ENCODE data around the gene LMF2.

The LMF2 gene, protein sequence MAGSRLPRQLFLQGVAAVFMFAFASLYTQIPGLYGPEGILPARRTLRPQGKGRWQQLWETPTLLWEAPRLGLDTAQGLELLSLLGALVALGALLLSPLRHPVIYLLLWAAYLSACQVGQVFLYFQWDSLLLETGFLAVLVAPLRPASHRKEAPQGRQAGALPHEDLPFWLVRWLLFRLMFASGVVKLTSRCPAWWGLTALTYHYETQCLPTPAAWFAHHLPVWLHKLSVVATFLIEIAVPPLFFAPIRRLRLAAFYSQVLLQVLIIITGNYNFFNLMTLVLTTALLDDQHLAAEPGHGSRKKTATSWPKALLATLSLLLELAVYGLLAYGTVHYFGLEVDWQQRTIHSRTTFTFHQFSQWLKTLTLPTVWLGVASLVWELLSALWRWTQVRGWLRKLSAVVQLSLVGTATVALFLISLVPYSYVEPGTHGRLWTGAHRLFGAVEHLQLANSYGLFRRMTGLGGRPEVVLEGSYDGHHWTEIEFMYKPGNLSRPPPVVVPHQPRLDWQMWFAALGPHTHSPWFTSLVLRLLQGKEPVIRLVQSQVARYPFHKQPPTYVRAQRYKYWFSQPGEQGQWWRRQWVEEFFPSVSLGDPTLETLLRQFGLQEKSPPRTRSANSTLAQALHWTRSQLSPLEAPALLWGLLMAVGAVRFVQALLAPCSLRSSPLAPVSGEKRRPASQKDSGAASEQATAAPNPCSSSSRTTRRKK

DNA sequence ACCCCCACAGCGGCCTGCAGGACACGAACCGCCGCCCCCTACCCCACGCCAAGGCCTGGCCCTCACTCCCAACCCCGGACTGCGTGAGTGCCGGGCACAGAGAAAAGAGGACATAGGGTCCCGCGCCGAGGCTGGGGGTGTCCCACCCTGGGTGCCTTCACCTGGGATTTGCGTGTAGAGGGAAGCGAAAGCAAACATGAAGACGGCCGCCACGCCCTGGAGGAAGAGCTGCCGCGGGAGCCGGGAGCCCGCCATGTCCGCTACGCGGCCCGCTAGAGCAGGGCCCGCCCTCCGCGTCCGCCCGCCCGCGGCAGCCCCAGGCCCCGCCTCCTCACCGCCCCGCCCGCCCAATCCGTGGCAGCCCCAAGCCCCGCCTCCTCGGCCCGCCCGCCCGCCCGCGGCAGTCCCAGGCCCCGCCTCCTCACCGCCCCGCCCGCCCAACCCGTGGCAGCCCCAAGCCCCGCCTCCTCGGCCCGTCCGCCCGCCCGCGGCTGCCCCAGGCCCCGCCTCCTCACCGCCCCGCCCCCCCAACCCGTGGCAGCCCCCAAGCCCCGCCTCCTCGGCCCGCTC lies at the start of gene LMF2:
LMF2 (minus strand) TSS at position 282 of the 570 bp plus-strand sequence; CDS start at position 255, 27 bp downstream.
- peak within 1 kb of the TSS; percentile 68 for H3K27ac ChIP-seq (ENCODE audit: low read depth, low read length)
- peaks cover 10% of the 10 kb centered on the region; the same call in 1 of the 2 replicates for H4K20me1 ChIP-seq (ENCODE audit: control insufficient read depth, insufficient read depth, low read depth, low read length)
- no peaks in the 10 kb centered on the region for H3K9me2 ChIP-seq (replicated peaks; ENCODE audit: control insufficient read depth, low read length)
- TF ChIP-seq, protein P1, sequence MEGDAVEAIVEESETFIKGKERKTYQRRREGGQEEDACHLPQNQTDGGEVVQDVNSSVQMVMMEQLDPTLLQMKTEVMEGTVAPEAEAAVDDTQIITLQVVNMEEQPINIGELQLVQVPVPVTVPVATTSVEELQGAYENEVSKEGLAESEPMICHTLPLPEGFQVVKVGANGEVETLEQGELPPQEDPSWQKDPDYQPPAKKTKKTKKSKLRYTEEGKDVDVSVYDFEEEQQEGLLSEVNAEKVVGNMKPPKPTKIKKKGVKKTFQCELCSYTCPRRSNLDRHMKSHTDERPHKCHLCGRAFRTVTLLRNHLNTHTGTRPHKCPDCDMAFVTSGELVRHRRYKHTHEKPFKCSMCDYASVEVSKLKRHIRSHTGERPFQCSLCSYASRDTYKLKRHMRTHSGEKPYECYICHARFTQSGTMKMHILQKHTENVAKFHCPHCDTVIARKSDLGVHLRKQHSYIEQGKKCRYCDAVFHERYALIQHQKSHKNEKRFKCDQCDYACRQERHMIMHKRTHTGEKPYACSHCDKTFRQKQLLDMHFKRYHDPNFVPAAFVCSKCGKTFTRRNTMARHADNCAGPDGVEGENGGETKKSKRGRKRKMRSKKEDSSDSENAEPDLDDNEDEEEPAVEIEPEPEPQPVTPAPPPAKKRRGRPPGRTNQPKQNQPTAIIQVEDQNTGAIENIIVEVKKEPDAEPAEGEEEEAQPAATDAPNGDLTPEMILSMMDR (IDR thresholded peaks at IDR 0.05; ENCODE audit: low read depth, low read length, poor library complexity, severe bottlenecking), result no peak
- TF ChIP-seq EZH2phosphoT487 (IDR thresholded peaks at IDR 0.05; ENCODE audit: borderline replicate concordance, low read length), result no peak
- no peaks in the 10 kb centered on the region for H3K27me3 ChIP-seq (ENCODE audit: control insufficient read depth, low read length)
- peaks cover 55% of the 10 kb centered on the region for H3K36me3 ChIP-seq (ENCODE audit: control insufficient read depth, low read length)
- peaks cover 72% of the 10 kb centered on the region for H3K79me2 ChIP-seq (ENCODE audit: control insufficient read depth, low read length)
- peaks cover 19% of the 10 kb centered on the region for H3K4me1 ChIP-seq (ENCODE audit: control insufficient read depth, low read length)
- peak within 1 kb of the TSS; percentile 99 for H3K4me2 ChIP-seq (ENCODE audit: low read length)
- no peaks in the 10 kb centered on the region for H3K9me3 ChIP-seq (ENCODE audit: control insufficient read depth, insufficient read depth, low read length)
- no peaks in the 10 kb centered on the region for H3F3A ChIP-seq (ENCODE audit: control insufficient read depth, insufficient read depth)
- peak within 1 kb of the TSS; percentile 100 for H3K4me3 ChIP-seq (ENCODE audit: low read length)

DNA sequence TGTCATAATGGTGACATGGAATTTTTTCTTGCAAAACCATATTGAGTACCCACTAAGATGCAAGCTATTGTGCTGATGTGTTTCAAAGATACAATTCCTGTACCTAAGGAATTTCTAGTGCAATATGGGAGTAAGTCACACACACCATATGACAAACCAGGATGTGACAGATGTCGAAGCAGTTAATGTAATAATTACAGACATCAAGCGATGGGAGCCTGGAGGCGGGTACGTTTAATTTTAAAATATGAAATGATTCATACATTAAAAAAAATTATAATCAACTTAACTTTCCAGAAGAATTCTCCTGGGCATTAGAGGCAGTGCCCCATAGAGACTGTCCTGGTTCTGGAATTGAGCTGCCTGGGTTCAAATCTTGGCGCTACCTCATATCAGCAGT lies 49.2 kb upstream of the LMF2 start:
- Histone ChIP-seq H3K79me2 (ENCODE audit: control insufficient read depth, low read length) (no peaks in the 10 kb centered on the region), H3K4me2 (ENCODE audit: low read length) (no peak overlapping the region)

DNA sequence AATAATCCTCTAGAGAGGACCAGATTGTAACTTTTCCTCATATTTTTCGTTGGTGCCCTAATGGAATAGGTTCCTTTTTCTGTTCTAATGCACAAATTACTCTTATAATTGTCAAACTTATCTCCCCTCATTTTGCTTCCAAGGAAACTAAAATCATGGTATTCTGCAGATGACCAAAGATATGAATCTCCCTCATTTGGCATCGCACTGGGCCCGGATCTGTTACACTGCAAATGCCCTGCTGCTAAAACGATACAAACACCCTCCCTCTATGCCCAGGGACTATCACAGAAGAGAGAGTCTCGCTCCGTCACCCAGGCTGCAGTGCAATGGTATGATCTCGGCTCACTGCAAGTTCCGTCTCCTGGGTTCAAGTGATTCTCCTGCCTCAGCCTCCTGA lies 45.8 kb upstream of the LMF2 start:
- Histone ChIP-seq H3K27ac (ENCODE audit: low read depth, low read length) (no peak overlapping the region), H4K20me1 (ENCODE audit: control insufficient read depth, insufficient read depth, low read depth, low read length) (no peaks in the 10 kb centered on the region), H3K9me2 (replicated peaks; ENCODE audit: control insufficient read depth, low read length) (no peaks in the 10 kb centered on the region), H3F3A (ENCODE audit: control insufficient read depth, insufficient read depth) (no peaks in the 10 kb centered on the region), H3K79me2 (ENCODE audit: control insufficient read depth, low read length) (no peaks in the 10 kb centered on the region), H3K36me3 (ENCODE audit: control insufficient read depth, low read length) (no peaks in the 10 kb centered on the region), H3K27me3 (ENCODE audit: control insufficient read depth, low read length) (peaks cover 4% of the 10 kb centered on the region; the same call in 1 of the 2 replicates), H3K9me3 (ENCODE audit: control insufficient read depth, insufficient read depth, low read length) (no peaks in the 10 kb centered on the region), H3K4me1 (ENCODE audit: control insufficient read depth, low read length) (peaks cover 17% of the 10 kb centered on the region), H3K4me2 (ENCODE audit: low read length) (no peak overlapping the region), H3K4me3 (ENCODE audit: low read length) (no peak overlapping the region)
- TF ChIP-seq, protein P1 (IDR thresholded peaks at IDR 0.05; ENCODE audit: low read depth, low read length, poor library complexity, severe bottlenecking), result no peak
- no peak for TF ChIP-seq EZH2phosphoT487 (IDR thresholded peaks at IDR 0.05; ENCODE audit: borderline replicate concordance, low read length)

More for the DNA sequence above, 49.2 kb upstream of the LMF2 start:
- Histone ChIP-seq H3K27ac (ENCODE audit: low read depth, low read length) (no peak overlapping the region), H3K4me1 (ENCODE audit: control insufficient read depth, low read length) (no peaks in the 10 kb centered on the region), H3K9me3 (ENCODE audit: control insufficient read depth, insufficient read depth, low read length) (no peaks in the 10 kb centered on the region), H3K27me3 (ENCODE audit: control insufficient read depth, low read length) (peaks cover 9% of the 10 kb centered on the region; the same call in 1 of the 2 replicates), H3K36me3 (ENCODE audit: control insufficient read depth, low read length) (no peaks in the 10 kb centered on the region), H3K4me3 (ENCODE audit: low read length) (no peak overlapping the region), H4K20me1 (ENCODE audit: control insufficient read depth, insufficient read depth, low read depth, low read length) (no peaks in the 10 kb centered on the region), H3F3A (ENCODE audit: control insufficient read depth, insufficient read depth) (no peaks in the 10 kb centered on the region), H3K9me2 (replicated peaks; ENCODE audit: control insufficient read depth, low read length) (no peaks in the 10 kb centered on the region)
- TF ChIP-seq, protein P1 (IDR thresholded peaks at IDR 0.05; ENCODE audit: low read depth, low read length, poor library complexity, severe bottlenecking), result no peak
- TF ChIP-seq EZH2phosphoT487 (IDR thresholded peaks at IDR 0.05; ENCODE audit: borderline replicate concordance, low read length), result no peak
